ENCODE results near the gene MAML2. TPM values are rescaled to one million over a fixed set of nuclear protein-coding genes. Genes with fewer than 3 reads are reported as not detected.

Gene MAML2
- total and polyA plus RNA-seq, 2 experiments from 2014 or later = 2.0 to 7.1 TPM

DNA sequence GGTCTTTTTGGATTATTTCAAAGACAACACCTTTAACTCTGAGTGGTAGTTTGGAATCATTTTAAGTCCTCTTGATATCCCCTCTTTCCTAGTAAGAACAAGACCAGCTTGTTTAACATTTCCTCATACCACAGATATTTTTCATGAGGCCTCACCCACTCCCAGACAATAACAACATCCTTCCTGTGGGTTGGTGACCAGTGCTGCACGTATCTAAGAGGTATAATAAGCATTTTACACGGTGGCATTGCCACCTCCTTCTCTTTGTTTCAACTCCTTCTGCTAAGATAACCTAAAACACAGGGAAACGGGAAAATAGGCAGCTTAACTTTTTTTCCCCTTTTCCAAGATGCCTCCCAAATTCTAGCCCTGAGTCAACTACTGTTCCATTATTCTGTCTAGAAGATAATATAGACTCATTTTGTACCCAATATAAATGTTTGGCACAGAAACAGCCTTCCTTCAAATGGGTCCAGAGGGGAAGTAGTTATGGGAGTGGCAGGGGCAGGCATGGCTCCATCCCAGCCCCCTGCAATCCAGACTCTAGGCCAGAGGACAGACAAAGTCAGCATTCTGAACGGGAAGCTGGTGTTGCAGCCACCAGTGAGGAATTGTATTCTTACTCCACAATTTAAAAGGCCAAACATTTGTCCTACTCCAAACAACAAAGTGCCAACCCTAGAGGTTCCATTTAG is 28.5 kb downstream of the MAML2 start (continued):
- TF ChIP-seq ETS1 (IDR thresholded peaks at IDR 0.05) = no peak
- no peak for TF ChIP-seq CREB1 (CRISPR knock-in tag; IDR thresholded peaks at IDR 0.05; ENCODE audit: low read depth)
- no peak for TF ChIP-seq JUNB (IDR thresholded peaks at IDR 0.05; ENCODE audit: unreplicated experiment)
- TF ChIP-seq NANOG (IDR thresholded peaks at IDR 0.05; ENCODE audit: borderline replicate concordance) = no peak
- TF ChIP-seq STAT1 (IDR thresholded peaks at IDR 0.05; ENCODE audit: unreplicated experiment) = no peak
- TF ChIP-seq POLR2AphosphoS5 (IDR thresholded peaks at IDR 0.05; ENCODE audit: low read depth) = no peak

GRCh38 chr11:96313163-96313562 is 29.8 kb downstream of the MAML2 start:
- Mint-ChIP-seq H3K4me1 (peaks cover 57% of the 10 kb centered on the region), H3K36me3 (ENCODE audit: low read depth) (no peaks in the 10 kb centered on the region; the same call in 2 of the 3 replicates)
- TF ChIP-seq, protein P1, sequence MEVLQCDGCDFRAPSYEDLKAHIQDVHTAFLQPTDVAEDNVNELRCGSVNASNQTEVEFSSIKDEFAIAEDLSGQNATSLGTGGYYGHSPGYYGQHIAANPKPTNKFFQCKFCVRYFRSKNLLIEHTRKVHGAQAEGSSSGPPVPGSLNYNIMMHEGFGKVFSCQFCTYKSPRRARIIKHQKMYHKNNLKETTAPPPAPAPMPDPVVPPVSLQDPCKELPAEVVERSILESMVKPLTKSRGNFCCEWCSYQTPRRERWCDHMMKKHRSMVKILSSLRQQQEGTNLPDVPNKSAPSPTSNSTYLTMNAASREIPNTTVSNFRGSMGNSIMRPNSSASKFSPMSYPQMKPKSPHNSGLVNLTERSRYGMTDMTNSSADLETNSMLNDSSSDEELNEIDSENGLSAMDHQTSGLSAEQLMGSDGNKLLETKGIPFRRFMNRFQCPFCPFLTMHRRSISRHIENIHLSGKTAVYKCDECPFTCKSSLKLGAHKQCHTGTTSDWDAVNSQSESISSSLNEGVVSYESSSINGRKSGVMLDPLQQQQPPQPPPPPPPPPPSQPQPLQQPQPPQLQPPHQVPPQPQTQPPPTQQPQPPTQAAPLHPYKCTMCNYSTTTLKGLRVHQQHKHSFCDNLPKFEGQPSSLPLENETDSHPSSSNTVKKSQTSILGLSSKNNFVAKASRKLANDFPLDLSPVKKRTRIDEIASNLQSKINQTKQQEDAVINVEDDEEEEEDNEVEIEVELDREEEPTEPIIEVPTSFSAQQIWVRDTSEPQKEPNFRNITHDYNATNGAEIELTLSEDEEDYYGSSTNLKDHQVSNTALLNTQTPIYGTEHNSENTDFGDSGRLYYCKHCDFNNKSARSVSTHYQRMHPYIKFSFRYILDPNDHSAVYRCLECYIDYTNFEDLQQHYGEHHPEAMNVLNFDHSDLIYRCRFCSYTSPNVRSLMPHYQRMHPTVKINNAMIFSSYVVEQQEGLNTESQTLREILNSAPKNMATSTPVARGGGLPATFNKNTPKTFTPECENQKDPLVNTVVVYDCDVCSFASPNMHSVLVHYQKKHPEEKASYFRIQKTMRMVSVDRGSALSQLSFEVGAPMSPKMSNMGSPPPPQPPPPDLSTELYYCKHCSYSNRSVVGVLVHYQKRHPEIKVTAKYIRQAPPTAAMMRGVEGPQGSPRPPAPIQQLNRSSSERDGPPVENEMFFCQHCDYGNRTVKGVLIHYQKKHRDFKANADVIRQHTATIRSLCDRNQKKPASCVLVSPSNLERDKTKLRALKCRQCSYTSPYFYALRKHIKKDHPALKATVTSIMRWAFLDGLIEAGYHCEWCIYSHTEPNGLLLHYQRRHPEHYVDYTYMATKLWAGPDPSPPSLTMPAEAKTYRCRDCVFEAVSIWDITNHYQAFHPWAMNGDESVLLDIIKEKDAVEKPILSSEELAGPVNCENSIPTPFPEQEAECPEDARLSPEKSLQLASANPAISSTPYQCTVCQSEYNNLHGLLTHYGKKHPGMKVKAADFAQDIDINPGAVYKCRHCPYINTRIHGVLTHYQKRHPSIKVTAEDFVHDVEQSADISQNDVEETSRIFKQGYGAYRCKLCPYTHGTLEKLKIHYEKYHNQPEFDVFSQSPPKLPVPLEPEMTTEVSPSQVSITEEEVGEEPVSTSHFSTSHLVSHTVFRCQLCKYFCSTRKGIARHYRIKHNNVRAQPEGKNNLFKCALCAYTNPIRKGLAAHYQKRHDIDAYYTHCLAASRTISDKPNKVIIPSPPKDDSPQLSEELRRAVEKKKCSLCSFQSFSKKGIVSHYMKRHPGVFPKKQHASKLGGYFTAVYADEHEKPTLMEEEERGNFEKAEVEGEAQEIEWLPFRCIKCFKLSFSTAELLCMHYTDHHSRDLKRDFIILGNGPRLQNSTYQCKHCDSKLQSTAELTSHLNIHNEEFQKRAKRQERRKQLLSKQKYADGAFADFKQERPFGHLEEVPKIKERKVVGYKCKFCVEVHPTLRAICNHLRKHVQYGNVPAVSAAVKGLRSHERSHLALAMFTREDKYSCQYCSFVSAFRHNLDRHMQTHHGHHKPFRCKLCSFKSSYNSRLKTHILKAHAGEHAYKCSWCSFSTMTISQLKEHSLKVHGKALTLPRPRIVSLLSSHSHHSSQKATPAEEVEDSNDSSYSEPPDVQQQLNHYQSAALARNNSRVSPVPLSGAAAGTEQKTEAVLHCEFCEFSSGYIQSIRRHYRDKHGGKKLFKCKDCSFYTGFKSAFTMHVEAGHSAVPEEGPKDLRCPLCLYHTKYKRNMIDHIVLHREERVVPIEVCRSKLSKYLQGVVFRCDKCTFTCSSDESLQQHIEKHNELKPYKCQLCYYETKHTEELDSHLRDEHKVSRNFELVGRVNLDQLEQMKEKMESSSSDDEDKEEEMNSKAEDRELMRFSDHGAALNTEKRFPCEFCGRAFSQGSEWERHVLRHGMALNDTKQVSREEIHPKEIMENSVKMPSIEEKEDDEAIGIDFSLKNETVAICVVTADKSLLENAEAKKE (CRISPR knock-in tag; IDR thresholded peaks at IDR 0.05) = no peak
- TF ChIP-seq CREB1 (CRISPR knock-in tag; IDR thresholded peaks at IDR 0.05; ENCODE audit: low read depth) (no peak), NANOG (IDR thresholded peaks at IDR 0.05; ENCODE audit: borderline replicate concordance) (no peak), ZNF331 (CRISPR knock-in tag; IDR thresholded peaks at IDR 0.05; ENCODE audit: low read depth) (no peak), EZH2 (IDR thresholded peaks at IDR 0.05; ENCODE audit: low read depth, unreplicated experiment) (no peak), JUNB (IDR thresholded peaks at IDR 0.05; ENCODE audit: unreplicated experiment) (no peak), STAT1 (IDR thresholded peaks at IDR 0.05; ENCODE audit: unreplicated experiment) (no peak), ZNF114 (CRISPR knock-in tag; IDR thresholded peaks at IDR 0.05) (no peak)
- TF ChIP-seq, protein P2, sequence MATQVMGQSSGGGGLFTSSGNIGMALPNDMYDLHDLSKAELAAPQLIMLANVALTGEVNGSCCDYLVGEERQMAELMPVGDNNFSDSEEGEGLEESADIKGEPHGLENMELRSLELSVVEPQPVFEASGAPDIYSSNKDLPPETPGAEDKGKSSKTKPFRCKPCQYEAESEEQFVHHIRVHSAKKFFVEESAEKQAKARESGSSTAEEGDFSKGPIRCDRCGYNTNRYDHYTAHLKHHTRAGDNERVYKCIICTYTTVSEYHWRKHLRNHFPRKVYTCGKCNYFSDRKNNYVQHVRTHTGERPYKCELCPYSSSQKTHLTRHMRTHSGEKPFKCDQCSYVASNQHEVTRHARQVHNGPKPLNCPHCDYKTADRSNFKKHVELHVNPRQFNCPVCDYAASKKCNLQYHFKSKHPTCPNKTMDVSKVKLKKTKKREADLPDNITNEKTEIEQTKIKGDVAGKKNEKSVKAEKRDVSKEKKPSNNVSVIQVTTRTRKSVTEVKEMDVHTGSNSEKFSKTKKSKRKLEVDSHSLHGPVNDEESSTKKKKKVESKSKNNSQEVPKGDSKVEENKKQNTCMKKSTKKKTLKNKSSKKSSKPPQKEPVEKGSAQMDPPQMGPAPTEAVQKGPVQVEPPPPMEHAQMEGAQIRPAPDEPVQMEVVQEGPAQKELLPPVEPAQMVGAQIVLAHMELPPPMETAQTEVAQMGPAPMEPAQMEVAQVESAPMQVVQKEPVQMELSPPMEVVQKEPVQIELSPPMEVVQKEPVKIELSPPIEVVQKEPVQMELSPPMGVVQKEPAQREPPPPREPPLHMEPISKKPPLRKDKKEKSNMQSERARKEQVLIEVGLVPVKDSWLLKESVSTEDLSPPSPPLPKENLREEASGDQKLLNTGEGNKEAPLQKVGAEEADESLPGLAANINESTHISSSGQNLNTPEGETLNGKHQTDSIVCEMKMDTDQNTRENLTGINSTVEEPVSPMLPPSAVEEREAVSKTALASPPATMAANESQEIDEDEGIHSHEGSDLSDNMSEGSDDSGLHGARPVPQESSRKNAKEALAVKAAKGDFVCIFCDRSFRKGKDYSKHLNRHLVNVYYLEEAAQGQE (IDR thresholded peaks at IDR 0.05; ENCODE audit: unreplicated experiment) = no peak
- TF ChIP-seq, protein P3, sequence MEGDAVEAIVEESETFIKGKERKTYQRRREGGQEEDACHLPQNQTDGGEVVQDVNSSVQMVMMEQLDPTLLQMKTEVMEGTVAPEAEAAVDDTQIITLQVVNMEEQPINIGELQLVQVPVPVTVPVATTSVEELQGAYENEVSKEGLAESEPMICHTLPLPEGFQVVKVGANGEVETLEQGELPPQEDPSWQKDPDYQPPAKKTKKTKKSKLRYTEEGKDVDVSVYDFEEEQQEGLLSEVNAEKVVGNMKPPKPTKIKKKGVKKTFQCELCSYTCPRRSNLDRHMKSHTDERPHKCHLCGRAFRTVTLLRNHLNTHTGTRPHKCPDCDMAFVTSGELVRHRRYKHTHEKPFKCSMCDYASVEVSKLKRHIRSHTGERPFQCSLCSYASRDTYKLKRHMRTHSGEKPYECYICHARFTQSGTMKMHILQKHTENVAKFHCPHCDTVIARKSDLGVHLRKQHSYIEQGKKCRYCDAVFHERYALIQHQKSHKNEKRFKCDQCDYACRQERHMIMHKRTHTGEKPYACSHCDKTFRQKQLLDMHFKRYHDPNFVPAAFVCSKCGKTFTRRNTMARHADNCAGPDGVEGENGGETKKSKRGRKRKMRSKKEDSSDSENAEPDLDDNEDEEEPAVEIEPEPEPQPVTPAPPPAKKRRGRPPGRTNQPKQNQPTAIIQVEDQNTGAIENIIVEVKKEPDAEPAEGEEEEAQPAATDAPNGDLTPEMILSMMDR (conservative IDR thresholded peaks at IDR 0.05; ENCODE audit: low read depth in 2 of 2) = no peak

More at GRCh38 chr11:96313163-96313562, 29.8 kb downstream of the MAML2 start:
- H3K27me3 ChIP-seq (ENCODE audit: insufficient read depth) = no peaks in the 10 kb centered on the region
- no peaks in the 10 kb centered on the region for H3F3A ChIP-seq (replicated peaks; ENCODE audit: low read depth)
- peak; percentile 50; the same call in 2 of the 3 replicates for ATAC-seq
- H3K79me2 ChIP-seq (replicated peaks; ENCODE audit: insufficient read depth) = no peaks in the 10 kb centered on the region
- H3K27ac Mint-ChIP-seq = no peak overlapping the region
- peak overlapping the region; percentile 17; the same call in 1 of the 2 replicates for H3K27ac ChIP-seq (ENCODE audit: low read depth)
- H3K4me3 ChIP-seq = no peak overlapping the region
- H3K36me3 ChIP-seq (ENCODE audit: insufficient read depth) = no peaks in the 10 kb centered on the region
- H3K9me3 Mint-ChIP-seq = no peaks in the 10 kb centered on the region
- no peaks in the 10 kb centered on the region for H3K9me2 ChIP-seq (ENCODE audit: insufficient read depth)
- no peak overlapping the region for H2AFZ ChIP-seq
- no peaks in the 10 kb centered on the region for H4K20me1 ChIP-seq (replicated peaks; ENCODE audit: insufficient read depth)
- DNase-seq (ENCODE audit: low spot score) = peak; percentile 42
- H3K4me2 ChIP-seq = no peak overlapping the region
- no peaks in the 10 kb centered on the region for H3K27me3 Mint-ChIP-seq (ENCODE audit: insufficient read depth, low read depth, poor library complexity)
- no peak overlapping the region for H3K4me3 Mint-ChIP-seq
- peaks cover 52% of the 10 kb centered on the region for H3K4me1 ChIP-seq (ENCODE audit: insufficient read depth)

Data from GM23338 (cell line).